Brain pericyte (primary cell): ENCODE measurements around the gene LPP.
"Not testable (repeated sequence)": the region's sequence is repeated elsewhere in the genome, so short reads cannot be mapped to it uniquely, and the experiment has no call there.

Experiments used
- DNase-seq: peaks from one replicate; pipeline ENCODE4 v3.0.0-alpha.2; 2012; ENCODE audit warnings: low read depth, low spot score

The LPP gene

GRCh38 chr3:188433521-188434150, 279.7 kb downstream of the LPP start:
- no peak for DNase-seq

DNA sequence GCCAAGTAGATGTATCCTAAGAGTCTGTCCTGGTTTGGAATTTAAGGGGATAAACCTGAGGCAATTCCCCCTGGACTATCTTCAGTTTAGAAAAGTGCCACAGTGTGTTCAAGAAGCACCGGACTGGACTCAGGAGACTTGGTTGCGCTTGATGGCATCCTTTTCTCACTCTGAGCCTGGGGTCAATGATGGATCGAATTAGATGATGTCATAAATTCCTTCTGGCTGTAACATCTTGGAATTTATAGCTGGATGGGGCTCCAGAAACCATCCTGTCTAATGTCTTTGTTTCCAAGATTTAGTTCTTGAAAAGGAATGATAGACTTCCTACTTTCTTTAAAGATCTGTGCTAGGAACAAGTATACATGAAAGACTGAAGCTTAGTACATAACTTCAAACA, 280.6 kb downstream of the LPP start:
- no peak for DNase-seq

GRCh38 chr3:188435266-188435665, 281.3 kb downstream of the LPP start:
- no peak for DNase-seq

GRCh38 chr3:188437926-188438325, 284.0 kb downstream of the LPP start:
- DNase-seq: no peak

DNA sequence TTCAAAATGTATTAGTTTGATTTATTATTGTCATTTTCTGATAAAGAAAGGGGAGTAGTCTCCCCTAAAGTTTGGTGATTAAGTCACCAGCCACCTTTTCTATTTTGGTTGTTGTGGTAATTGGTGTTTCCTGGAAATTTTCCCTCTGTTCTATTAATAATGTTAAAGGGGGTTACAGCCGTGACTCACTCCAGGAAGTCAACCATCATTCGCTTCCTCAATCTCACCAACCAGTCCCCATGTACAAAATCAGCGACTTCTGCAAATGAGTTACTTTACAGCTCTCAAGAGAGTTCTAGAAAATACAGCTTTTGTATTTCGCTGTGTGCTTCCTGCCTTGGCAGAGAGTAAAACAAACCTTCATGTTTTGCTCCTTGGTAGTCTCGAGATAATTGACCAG, 285.1 kb downstream of the LPP start:
- no peak for DNase-seq

DNA sequence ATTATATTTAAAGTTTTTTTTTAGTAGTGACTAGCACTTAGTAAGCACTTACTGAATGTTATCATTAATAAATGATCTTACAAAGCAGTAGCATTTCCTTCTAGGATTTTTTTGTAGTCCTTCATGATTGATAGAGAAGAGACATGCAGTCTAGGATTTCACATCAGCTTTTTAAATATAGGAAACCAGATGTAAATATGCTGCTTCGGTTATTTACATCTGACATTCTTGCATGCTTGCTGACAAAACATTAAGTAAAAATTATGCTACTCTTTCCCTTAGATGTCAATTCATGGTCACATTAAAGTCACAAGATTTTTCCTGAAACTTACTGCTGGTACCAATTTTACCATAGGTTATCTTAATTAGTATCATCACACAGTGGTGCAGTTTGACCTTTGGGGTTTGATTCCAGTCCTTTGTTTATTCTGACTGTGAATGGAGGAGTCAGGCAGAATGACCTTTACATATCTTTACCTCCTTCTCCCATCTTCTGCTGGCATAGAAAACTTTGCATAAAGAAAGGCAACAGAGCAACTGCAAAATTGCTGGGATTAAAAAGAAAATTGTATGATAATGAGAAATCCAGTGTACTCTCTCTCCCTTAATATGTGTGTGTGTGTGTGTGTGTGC, 286.5 kb downstream of the LPP start:
- DNase-seq: no peak

GRCh38 chr3:188442430-188442829, 288.5 kb downstream of the LPP start:
- no peak for DNase-seq

GRCh38 chr3:188445175-188445574, 291.2 kb downstream of the LPP start:
- DNase-seq: not testable (repeated sequence)

GRCh38 chr3:188446014-188446413, 292.1 kb downstream of the LPP start:
- DNase-seq: no peak

DNA sequence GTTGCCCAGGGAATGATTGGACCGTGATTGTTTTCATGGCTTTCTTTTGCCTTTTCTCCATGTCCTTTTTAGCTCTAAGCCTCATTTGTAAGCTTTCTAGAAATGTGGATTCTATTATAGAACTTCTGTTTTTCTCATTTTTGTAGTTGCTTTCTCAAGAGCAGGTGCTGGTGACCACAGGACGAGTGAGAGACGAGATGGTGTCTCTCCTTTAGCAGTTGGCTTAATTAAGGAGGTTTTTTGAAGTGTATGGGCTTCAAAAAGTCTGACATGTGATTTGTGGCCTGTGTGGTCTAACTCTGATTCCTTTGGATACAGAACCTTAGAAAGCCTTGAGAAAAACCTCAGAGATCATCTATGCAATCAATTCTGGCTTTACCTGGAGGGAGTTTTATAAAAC, 292.8 kb downstream of the LPP start:
- DNase-seq: no peak

DNA sequence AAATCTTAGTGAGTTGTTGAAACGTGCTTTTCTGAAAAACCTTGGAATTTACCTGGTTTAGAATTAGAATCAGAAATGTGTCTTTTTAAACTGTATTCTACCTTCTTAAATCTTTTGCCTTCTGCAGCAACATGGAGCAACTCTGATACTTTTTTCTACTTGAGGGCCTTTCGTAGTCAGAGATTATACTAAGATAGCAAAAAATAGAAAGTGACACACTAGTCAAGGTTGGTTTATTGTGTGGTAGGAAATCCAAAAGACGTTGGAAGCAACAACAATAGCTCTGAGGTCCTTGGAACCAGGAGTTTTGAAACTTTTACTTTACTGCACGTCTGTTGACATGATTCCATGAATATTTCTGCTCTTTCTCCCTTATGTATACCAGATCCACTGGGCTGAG, 294.9 kb downstream of the LPP start:
- no peak for DNase-seq

- no peak for DNase-seq
Measured at GRCh38 chr3:188449421-188449820, 295.5 kb downstream of the LPP start.

DNA sequence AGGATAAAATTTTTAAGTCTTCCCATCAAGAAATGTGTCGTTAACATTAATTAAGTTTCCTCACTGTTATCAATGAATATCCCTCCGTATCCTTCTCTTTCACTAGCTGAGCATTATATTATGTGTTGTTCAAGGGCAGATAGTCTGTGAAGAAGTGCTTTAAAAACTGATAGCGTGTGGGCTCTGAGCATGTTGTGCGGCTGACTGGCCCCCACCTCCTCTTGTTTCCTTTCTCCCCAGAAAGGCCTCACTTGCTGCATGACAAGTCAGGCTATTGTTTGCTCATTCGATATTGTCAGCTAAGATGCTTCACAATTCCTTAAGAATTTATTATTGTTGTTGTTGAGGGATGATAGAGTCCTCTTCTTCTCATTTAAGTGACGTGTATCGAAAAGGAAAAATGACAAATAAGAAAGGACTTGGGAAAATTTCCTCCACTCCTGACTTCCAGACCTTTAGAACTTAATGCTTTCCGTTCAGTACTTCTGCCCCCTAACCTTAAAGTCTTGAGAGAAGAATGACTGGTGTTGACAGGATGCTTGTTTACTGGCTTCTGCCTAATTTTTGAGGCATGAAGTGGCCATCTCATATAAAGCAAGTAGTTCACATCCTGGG, 298.3 kb downstream of the LPP start:
- no peak for DNase-seq

DNA sequence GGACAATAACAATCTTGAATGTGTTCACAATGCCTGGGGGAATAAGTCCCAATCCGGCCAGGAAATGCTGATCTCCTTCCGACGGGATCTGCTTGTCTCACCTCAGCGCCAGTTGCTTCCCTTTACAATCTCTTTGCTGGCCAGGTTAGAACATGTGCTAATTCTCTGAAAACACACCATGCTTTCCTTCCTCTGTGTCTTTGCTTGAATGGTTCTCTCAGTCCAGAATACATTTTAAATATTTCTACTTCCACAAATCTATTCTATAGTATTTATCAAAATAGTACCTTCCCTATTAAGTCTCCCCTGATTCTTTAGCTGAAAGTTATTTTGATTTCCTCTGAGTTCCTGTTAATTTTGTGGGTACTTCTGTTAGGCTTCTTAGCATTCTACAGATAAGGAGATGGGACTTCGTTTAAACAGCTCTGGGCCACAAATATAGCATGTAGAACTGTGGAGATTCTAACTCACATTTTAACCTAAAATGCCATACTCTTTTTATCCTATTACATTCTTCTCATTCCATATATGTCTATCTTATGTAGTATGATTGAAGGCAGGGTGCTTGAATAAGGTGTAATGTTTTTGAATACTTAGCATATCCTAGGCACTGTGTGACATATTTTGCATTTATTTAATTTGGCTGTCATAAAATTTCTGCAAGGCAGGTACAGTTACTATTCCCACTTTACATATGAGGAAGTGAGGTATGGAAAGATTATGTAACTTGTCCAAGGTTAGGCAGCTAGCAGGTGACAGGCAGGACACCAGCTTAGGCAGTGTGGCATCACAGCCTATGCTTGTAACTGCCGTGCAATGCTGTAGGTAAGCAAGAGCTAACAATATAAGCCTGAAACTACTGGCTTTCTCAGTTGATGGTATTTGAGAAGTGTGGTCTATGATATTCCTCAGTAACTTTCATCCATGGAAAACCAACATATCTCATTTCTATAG, 299.8 kb downstream of the LPP start:
- no peak for DNase-seq

- DNase-seq: no peak
Measured at GRCh38 chr3:188455748-188456147, 301.8 kb downstream of the LPP start.

DNA sequence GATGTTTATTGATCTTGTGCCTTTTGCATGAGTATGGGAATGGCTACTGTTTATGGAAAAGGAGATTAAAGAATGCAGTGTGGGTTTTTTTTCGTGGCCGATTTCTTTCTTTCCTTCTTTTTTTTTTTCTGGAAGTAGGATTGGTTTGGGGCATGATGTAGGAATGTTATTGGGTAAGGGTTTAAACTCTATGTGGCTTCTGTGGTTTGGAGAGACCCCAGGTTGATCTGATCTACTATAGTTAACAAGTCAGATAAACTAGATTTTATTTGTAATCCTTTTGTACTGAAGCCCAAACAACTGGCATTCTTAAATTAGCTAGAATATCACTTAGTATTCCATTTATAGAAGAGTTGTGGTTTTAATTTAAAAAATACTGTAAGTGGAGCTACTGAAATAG, 304.8 kb downstream of the LPP start:
- DNase-seq: no peak

DNA sequence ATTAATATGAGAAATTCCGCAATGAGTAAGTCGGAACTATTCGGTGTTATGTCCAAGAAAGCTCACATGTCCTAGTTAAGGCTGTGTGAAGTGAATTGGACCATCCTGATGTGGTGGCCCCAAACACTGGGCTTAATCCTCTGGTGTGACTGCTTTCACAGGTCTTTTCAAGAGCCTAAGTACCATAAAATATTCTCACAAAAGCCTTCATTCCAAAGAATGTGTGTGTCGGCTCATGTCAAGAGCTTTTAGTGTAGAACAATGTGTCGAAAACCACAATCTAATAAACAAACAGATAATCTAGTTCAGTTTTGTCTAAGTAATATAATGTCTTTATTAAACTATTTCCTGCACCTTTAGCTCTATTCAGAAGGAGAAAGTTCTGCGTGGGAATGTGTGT, 311.4 kb downstream of the LPP start:
- no peak for DNase-seq

GRCh38 chr3:188468196-188468595, 314.2 kb downstream of the LPP start:
- DNase-seq: no peak

DNA sequence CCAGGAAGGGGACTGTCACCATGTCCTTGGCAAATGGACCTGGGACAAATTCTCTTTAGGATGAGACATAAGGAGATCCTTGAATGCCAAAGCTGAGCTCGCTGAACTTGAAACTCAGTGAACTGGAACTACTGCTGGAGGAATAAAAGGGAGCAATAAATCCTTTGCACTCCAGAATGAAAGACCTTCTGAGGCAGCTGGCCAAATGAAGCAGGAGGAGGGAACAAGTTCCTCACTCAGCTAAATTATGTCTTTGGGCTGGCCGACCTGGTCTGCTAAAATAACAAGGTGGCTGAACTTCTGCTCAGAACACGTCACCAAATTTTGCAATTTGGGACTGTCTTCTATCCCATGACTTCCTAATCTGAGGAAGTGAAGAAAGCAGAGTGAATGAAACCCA, 314.7 kb downstream of the LPP start:
- no peak for DNase-seq

- DNase-seq: no peak
Measured at GRCh38 chr3:188469228-188469885, 315.4 kb downstream of the LPP start.

DNA sequence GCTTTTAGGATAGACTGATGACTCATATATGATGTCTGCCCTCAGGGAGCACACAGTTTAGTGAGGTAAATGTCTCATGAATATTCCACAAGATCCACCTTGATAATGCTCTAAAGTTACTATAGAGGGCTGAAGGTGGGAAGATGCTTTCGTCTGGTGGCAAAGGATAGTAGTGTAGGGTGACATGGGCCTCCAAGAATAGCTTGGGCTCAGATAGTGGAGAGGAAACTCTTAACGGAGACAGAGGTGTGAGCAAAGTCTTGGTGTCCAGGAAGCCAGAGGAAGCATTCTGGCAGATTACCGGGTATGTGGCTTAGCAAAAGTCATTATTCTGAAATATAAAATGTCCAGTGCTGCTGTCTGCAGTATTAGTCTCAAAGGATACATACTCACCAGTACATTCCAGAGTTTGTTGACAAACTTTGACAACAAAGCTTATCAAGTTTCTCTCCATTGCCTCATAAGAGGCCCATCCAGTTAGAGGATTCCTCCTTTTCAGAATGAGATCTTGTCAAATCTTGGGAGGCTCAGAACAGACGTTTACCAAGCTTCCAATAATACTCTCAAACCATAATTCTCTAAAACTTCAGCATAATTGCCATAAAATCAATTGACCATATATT, 316.7 kb downstream of the LPP start:
- DNase-seq: no peak
